Measurements from ENCODE around the gene OXLD1.
A peak's percentile ranks its signal among the peaks of the same experiment; 100 is the strongest.

OXLD1 gene

GRCh38 chr17:81666342-81667191 is at the start of gene OXLD1, which contains the start of gene CCDC137:
Gene OXLD1, minus strand, starts transcription at chr17:81666605. Its CDS starts 28 bp downstream, at chr17:81666577.
Gene CCDC137, plus strand, starts transcription at chr17:81666737. Its CDS starts 30 bp downstream, at chr17:81666767.
- peak; percentile 75 to 87 (median 83) for DNase-seq (ENCODE audit: low read depth in 3 of 3, low spot score in 1 of 3)

GRCh38 chr17:81715107-81715871 is 48.9 kb upstream of the OXLD1 start:
- no peak for DNase-seq (ENCODE audit: low read depth in 3 of 3, low spot score in 1 of 3)

- no peak for DNase-seq (ENCODE audit: low read depth in 3 of 3, low spot score in 1 of 3)
Observed at GRCh38 chr17:81714412-81715106, 48.2 kb upstream of the OXLD1 start.

GRCh38 chr17:81713556-81714411 is 47.4 kb upstream of the OXLD1 start:
- DNase-seq (ENCODE audit: low read depth in 3 of 3, low spot score in 1 of 3) = no peak

- DNase-seq (ENCODE audit: low read depth in 3 of 3, low spot score in 1 of 3) = no peak
Observed at GRCh38 chr17:81713004-81713555, 46.7 kb upstream of the OXLD1 start.

GRCh38 chr17:81712468-81713003 is 46.1 kb upstream of the OXLD1 start:
- no peak for DNase-seq (ENCODE audit: low read depth in 3 of 3, low spot score in 1 of 3)

- DNase-seq (ENCODE audit: low read depth in 3 of 3, low spot score in 1 of 3) = peak; percentile 31 to 70 (median 52)
Observed at GRCh38 chr17:81711814-81712467, 45.5 kb upstream of the OXLD1 start, which contains the start of gene SLC25A10. Gene SLC25A10, plus strand, starts transcription at chr17:81712284. Its CDS starts 143 bp downstream, at chr17:81712427.

- DNase-seq (ENCODE audit: low read depth in 3 of 3, low spot score in 1 of 3) = no peak
Observed at GRCh38 chr17:81710514-81711308, 44.3 kb upstream of the OXLD1 start.

- DNase-seq (ENCODE audit: low read depth in 3 of 3, low spot score in 1 of 3) = no peak
Observed at GRCh38 chr17:81708739-81709185, 42.4 kb upstream of the OXLD1 start.

GRCh38 chr17:81707725-81708646 is 41.6 kb upstream of the OXLD1 start:
- DNase-seq (ENCODE audit: low read depth in 3 of 3, low spot score in 1 of 3) = no peak

GRCh38 chr17:81706757-81707624 is 40.6 kb upstream of the OXLD1 start:
- no peak for DNase-seq (ENCODE audit: low read depth in 3 of 3, low spot score in 1 of 3)

GRCh38 chr17:81706232-81706611 is 39.8 kb upstream of the OXLD1 start:
- DNase-seq (ENCODE audit: low read depth in 3 of 3, low spot score in 1 of 3) = no peak

- no peak for DNase-seq (ENCODE audit: low read depth in 3 of 3, low spot score in 1 of 3)
Observed at GRCh38 chr17:81705518-81706231, 39.3 kb upstream of the OXLD1 start.

- no peak for DNase-seq (ENCODE audit: low read depth in 3 of 3, low spot score in 1 of 3)
Observed at GRCh38 chr17:81703747-81704654, 37.6 kb upstream of the OXLD1 start.
